ENCODE results near the gene MAPRE3.

MAPRE3 gene

GRCh38 chr2:27069961-27070618, 99.7 kb downstream of the MAPRE3 start:
- no peak for TF ChIP-seq CTCF (IDR thresholded peaks at IDR 0.05; ENCODE audit: extremely low read depth, missing control alignments)
- DNase-seq (ENCODE audit: low spot score), result no peak

GRCh38 chr2:27070653-27071276, 100.3 kb downstream of the MAPRE3 start:
- no peak for DNase-seq (ENCODE audit: low spot score)
- no peak for TF ChIP-seq CTCF (IDR thresholded peaks at IDR 0.05; ENCODE audit: extremely low read depth, missing control alignments)

GRCh38 chr2:27071277-27071989, 101.0 kb downstream of the MAPRE3 start, which contains the start of gene OST4:
OST4 (minus strand) TSS chr2:27071654.
- TF ChIP-seq CTCF (IDR thresholded peaks at IDR 0.05; ENCODE audit: extremely low read depth, missing control alignments), result no peak

GRCh38 chr2:27071990-27072830, 101.8 kb downstream of the MAPRE3 start:
- no peak for TF ChIP-seq CTCF (IDR thresholded peaks at IDR 0.05; ENCODE audit: extremely low read depth, missing control alignments)
- DNase-seq (ENCODE audit: low spot score), result peak; percentile 60

More at GRCh38 chr2:27071277-27071989, 101.0 kb downstream of the MAPRE3 start, which contains the start of gene OST4:
- DNase-seq (ENCODE audit: low spot score), result peak; percentile 99

- no peak for DNase-seq (ENCODE audit: low spot score)
- no peak for TF ChIP-seq CTCF (IDR thresholded peaks at IDR 0.05; ENCODE audit: extremely low read depth, missing control alignments)
Measured at GRCh38 chr2:27072920-27073319, 102.5 kb downstream of the MAPRE3 start.

GRCh38 chr2:27073782-27074181, 103.3 kb downstream of the MAPRE3 start:
- TF ChIP-seq CTCF (IDR thresholded peaks at IDR 0.05; ENCODE audit: extremely low read depth, missing control alignments), result no peak

More at GRCh38 chr2:27073782-27074181, 103.3 kb downstream of the MAPRE3 start:
- DNase-seq (ENCODE audit: low spot score), result no peak

All from GM20000 (cell line).